Measurements from ENCODE around the gene ASB5.

DNA sequence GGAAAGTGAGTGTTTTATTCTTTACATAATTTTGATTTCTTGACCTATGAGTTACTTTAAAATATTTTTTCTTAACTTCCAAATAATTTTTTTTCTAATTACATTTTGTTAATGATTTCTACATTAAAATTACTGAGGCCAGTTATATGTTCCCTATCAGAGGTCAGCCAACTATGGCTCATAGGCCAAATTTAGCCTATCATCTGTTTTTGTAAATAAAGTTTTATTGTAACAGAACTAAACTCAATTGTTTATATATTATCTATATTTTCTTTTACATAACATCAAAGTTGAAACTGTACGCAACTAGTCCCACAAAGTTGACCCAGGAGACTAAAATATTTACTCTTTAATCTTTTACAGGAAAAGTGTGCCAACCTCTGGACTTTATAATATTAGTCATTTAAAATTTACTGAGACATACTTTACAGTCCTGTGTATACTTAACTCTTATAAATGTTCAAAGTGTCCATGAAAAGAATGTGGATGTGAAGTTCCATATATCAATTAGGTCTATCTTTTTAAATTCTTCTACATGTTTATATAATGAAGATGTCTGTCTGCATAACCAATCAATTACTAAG lies 26.2 kb downstream of the ASB5 start:
- TF ChIP-seq, protein P1, sequence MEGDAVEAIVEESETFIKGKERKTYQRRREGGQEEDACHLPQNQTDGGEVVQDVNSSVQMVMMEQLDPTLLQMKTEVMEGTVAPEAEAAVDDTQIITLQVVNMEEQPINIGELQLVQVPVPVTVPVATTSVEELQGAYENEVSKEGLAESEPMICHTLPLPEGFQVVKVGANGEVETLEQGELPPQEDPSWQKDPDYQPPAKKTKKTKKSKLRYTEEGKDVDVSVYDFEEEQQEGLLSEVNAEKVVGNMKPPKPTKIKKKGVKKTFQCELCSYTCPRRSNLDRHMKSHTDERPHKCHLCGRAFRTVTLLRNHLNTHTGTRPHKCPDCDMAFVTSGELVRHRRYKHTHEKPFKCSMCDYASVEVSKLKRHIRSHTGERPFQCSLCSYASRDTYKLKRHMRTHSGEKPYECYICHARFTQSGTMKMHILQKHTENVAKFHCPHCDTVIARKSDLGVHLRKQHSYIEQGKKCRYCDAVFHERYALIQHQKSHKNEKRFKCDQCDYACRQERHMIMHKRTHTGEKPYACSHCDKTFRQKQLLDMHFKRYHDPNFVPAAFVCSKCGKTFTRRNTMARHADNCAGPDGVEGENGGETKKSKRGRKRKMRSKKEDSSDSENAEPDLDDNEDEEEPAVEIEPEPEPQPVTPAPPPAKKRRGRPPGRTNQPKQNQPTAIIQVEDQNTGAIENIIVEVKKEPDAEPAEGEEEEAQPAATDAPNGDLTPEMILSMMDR (IDR thresholded peaks at IDR 0.05): no peak
- no peak for TF ChIP-seq POLR2A (IDR thresholded peaks at IDR 0.05)
